Measurements from ENCODE around the gene PHOX2A. TPM values are rescaled to one million over a fixed set of nuclear protein-coding genes. Genes with fewer than 3 reads are reported as not detected.

PHOX2A gene
- total RNA-seq, 1 experiment from 2014 or later, result not detected

DNA sequence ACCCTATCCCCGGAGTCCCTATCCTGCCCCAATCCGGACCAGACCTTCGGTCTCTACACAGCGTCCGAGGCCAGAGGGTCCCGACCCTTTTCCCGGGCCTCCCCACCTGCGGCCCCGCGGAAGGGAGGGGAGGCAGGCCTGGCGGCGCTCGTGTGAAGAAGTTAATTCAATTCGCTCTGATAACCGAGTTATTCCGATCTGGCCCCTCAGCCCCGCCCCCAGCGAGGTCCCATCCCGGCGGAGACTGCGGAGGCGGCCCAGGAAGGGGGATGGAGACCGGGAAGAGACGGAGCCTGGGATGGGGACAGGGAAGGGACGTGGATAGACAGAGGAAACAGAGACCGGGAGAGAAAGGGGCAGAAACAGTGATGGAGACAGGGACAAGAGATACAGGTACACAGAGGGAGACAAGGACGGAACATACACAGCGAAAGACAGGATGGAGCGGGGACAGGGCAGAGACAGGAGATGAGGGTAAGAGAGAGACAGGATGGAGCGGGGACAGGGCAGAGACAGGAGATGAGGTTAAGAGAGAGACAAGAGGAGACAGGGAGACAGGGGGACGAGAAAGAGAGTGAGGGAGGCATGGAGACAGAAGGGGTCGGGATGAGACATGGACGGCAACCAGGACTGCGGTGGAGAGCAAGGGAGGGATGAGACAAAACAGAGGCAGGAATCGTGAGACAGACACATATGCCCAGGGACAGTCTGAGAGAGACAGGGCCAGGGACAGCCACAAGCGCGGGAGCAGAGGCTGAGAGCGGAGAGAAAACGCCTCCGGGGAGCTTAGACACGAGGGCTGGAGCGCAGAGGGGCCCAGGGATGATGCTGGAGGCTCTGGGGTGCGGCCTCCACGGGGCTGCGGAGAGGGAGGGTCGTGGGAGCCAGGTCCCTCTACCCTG, 636 bp upstream of the PHOX2A start:
- BruUV-seq (replicated peaks), result no TSS peak
- Histone ChIP-seq H3K36me3 (ENCODE audit: low read depth) (no peaks in the 10 kb centered on the region), H3K9me2 (ENCODE audit: insufficient read depth) (no peaks in the 10 kb centered on the region), H3K79me2 (ENCODE audit: low read depth) (no peaks in the 10 kb centered on the region), H3K4me2 (no peak overlapping the region), H3K27ac (no peak overlapping the region), H3K27me3 (ENCODE audit: insufficient read depth, low read depth) (peaks cover 31% of the 10 kb centered on the region; the same call in 1 of the 2 replicates), H3F3A (ENCODE audit: insufficient read depth, low read depth) (no peaks in the 10 kb centered on the region), H3K4me1 (replicated peaks; ENCODE audit: insufficient read depth) (no peaks in the 10 kb centered on the region), H2AFZ (no peak overlapping the region), H4K20me1 (ENCODE audit: insufficient read depth) (no peaks in the 10 kb centered on the region), H3K4me3 (no peak overlapping the region), H3K9me3 (ENCODE audit: insufficient read depth, low read depth) (no peaks in the 10 kb centered on the region)
- no peak for DNase-seq
- ChIA-PET CTCF (interaction anchor here (1.4 kb wide), 1 partner anchor 186 kb away, joined by 3 read pairs; no protein-coding TSS in a partner anchor), POLR2A (ENCODE audit: unreplicated experiment) (no interaction called here)
- intact Hi-C loops (cut with micrococcal nuclease; ENCODE audit: unreplicated experiment), result loop anchor here (5.0 kb wide), 1 partner anchor 168 kb away; no protein-coding TSS in a partner anchor
- TF ChIP-seq EZH2 (IDR thresholded peaks at IDR 0.05; ENCODE audit: low read depth), result no peak
- TF ChIP-seq, protein P1, sequence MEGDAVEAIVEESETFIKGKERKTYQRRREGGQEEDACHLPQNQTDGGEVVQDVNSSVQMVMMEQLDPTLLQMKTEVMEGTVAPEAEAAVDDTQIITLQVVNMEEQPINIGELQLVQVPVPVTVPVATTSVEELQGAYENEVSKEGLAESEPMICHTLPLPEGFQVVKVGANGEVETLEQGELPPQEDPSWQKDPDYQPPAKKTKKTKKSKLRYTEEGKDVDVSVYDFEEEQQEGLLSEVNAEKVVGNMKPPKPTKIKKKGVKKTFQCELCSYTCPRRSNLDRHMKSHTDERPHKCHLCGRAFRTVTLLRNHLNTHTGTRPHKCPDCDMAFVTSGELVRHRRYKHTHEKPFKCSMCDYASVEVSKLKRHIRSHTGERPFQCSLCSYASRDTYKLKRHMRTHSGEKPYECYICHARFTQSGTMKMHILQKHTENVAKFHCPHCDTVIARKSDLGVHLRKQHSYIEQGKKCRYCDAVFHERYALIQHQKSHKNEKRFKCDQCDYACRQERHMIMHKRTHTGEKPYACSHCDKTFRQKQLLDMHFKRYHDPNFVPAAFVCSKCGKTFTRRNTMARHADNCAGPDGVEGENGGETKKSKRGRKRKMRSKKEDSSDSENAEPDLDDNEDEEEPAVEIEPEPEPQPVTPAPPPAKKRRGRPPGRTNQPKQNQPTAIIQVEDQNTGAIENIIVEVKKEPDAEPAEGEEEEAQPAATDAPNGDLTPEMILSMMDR (conservative IDR thresholded peaks at IDR 0.05), result no peak

DNA sequence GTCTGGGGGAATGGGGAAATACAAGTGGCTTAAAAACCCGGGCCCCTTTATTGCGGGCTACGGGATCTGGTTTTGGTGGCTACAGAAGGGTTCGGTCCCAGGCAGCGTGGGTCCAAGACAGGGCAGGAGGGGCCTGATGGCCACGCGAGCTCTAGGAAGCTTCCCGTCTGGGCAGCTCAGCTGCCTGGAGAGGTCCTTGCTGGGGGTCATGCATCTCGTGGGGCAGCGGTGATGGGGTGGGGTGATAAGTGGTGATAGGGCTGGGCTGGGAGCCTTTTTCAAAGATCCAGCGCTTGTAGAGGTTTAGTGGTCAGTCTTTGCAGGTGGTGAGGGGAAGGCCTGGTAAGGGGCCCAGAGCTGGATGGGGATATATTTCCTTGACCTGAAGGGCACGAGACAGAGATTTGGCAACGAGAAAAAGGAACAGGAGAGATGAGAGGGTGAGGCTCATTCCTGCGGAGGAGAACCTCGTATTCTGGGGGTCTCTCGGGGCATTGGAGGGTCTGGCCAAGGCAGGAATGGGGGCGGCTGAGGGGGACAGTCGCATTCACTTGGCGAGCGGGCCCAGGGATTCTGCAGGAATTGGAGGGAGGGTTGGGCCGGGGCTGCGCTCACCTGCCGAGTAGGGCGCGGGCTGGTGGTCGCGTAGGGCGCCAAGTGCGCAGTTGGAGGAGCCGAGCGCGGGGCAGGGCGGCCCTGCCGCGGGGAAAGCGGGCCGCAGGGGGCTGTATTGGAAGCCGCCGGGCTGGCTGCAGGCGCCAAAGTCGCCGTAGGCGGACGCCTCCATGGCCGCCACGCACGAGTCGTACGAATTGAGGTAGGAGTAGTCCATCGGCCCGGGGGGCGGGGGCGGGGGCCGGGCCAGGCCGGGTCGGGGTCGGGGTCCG, 560 bp downstream of the PHOX2A start:
- H3K4me2 ChIP-seq, result no peak overlapping the region
- TF ChIP-seq, protein P1 (conservative IDR thresholded peaks at IDR 0.05), result no peak
- TF ChIP-seq EZH2 (IDR thresholded peaks at IDR 0.05; ENCODE audit: low read depth), result no peak
- no TSS peak for BruUV-seq (replicated peaks)
- no peaks in the 10 kb centered on the region for H3K9me3 ChIP-seq (ENCODE audit: insufficient read depth, low read depth)
- no peaks in the 10 kb centered on the region for H3K4me1 ChIP-seq (replicated peaks; ENCODE audit: insufficient read depth)
- intact Hi-C loops (cut with micrococcal nuclease; ENCODE audit: unreplicated experiment), result no loop called here
- H4K20me1 ChIP-seq (ENCODE audit: insufficient read depth), result peaks cover 2% of the 10 kb centered on the region; the same call in 1 of the 2 replicates
- H3K79me2 ChIP-seq (ENCODE audit: low read depth), result no peaks in the 10 kb centered on the region
- ChIA-PET CTCF (no interaction called here), POLR2A (ENCODE audit: unreplicated experiment) (no interaction called here)
- no peaks in the 10 kb centered on the region for H3K36me3 ChIP-seq (ENCODE audit: low read depth)
- peaks cover 5% of the 10 kb centered on the region; the same call in 1 of the 2 replicates for H3F3A ChIP-seq (ENCODE audit: insufficient read depth, low read depth)
- no peaks in the 10 kb centered on the region for H3K9me2 ChIP-seq (ENCODE audit: insufficient read depth)
- H3K27ac ChIP-seq, result no peak overlapping the region
- no peak for DNase-seq
- H2AFZ ChIP-seq, result no peak overlapping the region
- peaks cover 31% of the 10 kb centered on the region; the same call in 1 of the 2 replicates for H3K27me3 ChIP-seq (ENCODE audit: insufficient read depth, low read depth)
- H3K4me3 ChIP-seq, result no peak overlapping the region

DNA sequence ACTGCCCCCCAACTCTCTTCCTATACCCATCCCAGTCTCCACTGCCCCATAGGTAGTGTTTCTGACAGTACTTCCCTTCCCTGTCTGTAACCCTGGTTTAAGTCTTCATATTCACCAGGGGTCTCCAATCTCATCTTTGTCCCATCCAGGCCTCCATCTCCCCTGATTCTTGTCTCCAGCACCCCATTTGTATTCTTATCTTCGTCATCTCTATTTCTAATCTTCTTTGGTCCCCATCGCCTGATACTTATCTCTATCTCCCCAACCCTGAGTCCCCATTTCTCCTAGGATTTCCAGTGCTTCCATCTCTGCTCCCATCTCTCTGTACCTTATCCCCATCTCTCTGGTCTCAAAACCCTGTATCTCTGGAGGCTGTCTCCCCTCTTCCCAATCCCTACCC, 1.8 kb downstream of the PHOX2A start:
- H3K27ac ChIP-seq, result no peak overlapping the region
- H4K20me1 ChIP-seq (ENCODE audit: insufficient read depth), result peaks cover 11% of the 10 kb centered on the region; the same call in 1 of the 2 replicates
- no TSS peak for BruUV-seq (replicated peaks)
- H2AFZ ChIP-seq, result no peak overlapping the region
- H3K9me3 ChIP-seq (ENCODE audit: insufficient read depth, low read depth), result no peaks in the 10 kb centered on the region
- POLR2A ChIA-PET (ENCODE audit: unreplicated experiment), result no interaction called here
- H3K4me1 ChIP-seq (replicated peaks; ENCODE audit: insufficient read depth), result no peaks in the 10 kb centered on the region
- DNase-seq, result no peak
- peaks cover 15% of the 10 kb centered on the region; the same call in 1 of the 2 replicates for H3F3A ChIP-seq (ENCODE audit: insufficient read depth, low read depth)
- 0 out of 2 replicates have a peak, but pooled peaks cover 4% of the 10 kb centered on the region for H3K36me3 ChIP-seq (ENCODE audit: low read depth)
- H3K4me2 ChIP-seq, result no peak overlapping the region
- TF ChIP-seq, protein P1 (conservative IDR thresholded peaks at IDR 0.05), result no peak
- no peak for TF ChIP-seq EZH2 (IDR thresholded peaks at IDR 0.05; ENCODE audit: low read depth)
- H3K27me3 ChIP-seq (ENCODE audit: insufficient read depth, low read depth), result peaks cover 27% of the 10 kb centered on the region; the same call in 1 of the 2 replicates
- no peaks in the 10 kb centered on the region for H3K79me2 ChIP-seq (ENCODE audit: low read depth)
- no peak overlapping the region for H3K4me3 ChIP-seq
- intact Hi-C loops (cut with micrococcal nuclease; ENCODE audit: unreplicated experiment), result no loop called here
- H3K9me2 ChIP-seq (ENCODE audit: insufficient read depth), result no peaks in the 10 kb centered on the region
- CTCF ChIA-PET, result no interaction called here

All from PC-9 (cell line).